Type B pancreatic cell (in vitro differentiated cells): Measurements from ENCODE around the gene KIR3DL2. TPM values are rescaled to one million over a fixed set of nuclear protein-coding genes. Genes with fewer than 3 reads are reported as not detected.
"Not testable (repeated sequence)": the region's sequence is repeated elsewhere in the genome, so short reads cannot be mapped to it uniquely, and the experiment has no call there.

ENCODE experiments used
- DNase-seq: peaks from one replicate; pipeline ENCODE4 v3.0.0; 2021; ENCODE audit warnings: mixed read lengths; ENCODE audit not compliant: unreplicated experiment; ENCODE audit errors: extremely low spot score
- H3K27ac Mint-ChIP-seq: 2 replicates; pipeline ENCODE4 v1.8.0; 2021; ENCODE audit warnings: mild to moderate bottlenecking, mixed read lengths
- H3K27me3 Mint-ChIP-seq: 2 replicates; pipeline ENCODE4 v1.8.0; 2021; ENCODE audit warnings: mixed read lengths
- H3K36me3 Mint-ChIP-seq: 2 replicates; pipeline ENCODE4 v1.8.0; 2021; ENCODE audit warnings: mixed read lengths
- H3K4me1 Mint-ChIP-seq: one replicate; pipeline ENCODE4 v1.8.0; 2021; ENCODE audit warnings: mixed read lengths; ENCODE audit not compliant: unreplicated experiment
- H3K4me3 Mint-ChIP-seq: 2 replicates; pipeline ENCODE4 v1.8.0; 2021; ENCODE audit warnings: mild to moderate bottlenecking, mixed read lengths
- H3K9me3 Mint-ChIP-seq: 2 replicates; pipeline ENCODE4 v1.8.0; 2021; ENCODE audit warnings: mixed read lengths
- CTCF ChIP-seq: fragments of 200-600 bp; sonication (generic); conservative IDR thresholded peaks from 2 replicates; pipeline ENCODE4 v1.5.0; 2021; ENCODE audit warnings: antibody characterized with exemption, mild to moderate bottlenecking
- long read RNA-seq: library from polyadenylated mRNA; unstranded; transcript quantifications from one replicate; pipeline ENCODE4 v2.0.0, GENCODE V29; 2020
- total RNA-seq: library from RNA; stranded (reverse); gene quantifications from 2 replicates; pipeline ENCODE4 v1.2.1, GENCODE V29; 2021; ENCODE audit warnings: low replicate concordance

KIR3DL2 gene
- total RNA-seq: not detected in 2 replicates
- long read RNA-seq: 0 reads

GRCh38 chr19:54850061-54850640 lies at the start of gene KIR3DL2:
Gene KIR3DL2 (plus strand): TSS chr19:54850443. CDS start chr19:54850476, 33 bp downstream.
- not testable (repeated sequence) for H3K4me1 Mint-ChIP-seq, DNase-seq, H3K27ac Mint-ChIP-seq, H3K4me3 Mint-ChIP-seq, H3K27me3 Mint-ChIP-seq, H3K36me3 Mint-ChIP-seq
- peaks cover 13% of the 10 kb centered on the region for H3K9me3 Mint-ChIP-seq

GRCh38 chr19:54803410-54803809 lies 46.8 kb upstream of the KIR3DL2 start, which contains the start of gene KIR2DL4:
Gene KIR2DL4 (plus strand): TSS chr19:54803610. CDS start chr19:54803652, 42 bp downstream.
- Mint-ChIP-seq H3K4me1 (no peaks in the 10 kb centered on the region), H3K27me3 (no peaks in the 10 kb centered on the region), H3K4me3 (no peak within 1 kb of the TSS), H3K27ac (no peak within 1 kb of the TSS), H3K36me3 (no peaks in the 10 kb centered on the region), H3K9me3 (no peaks in the 10 kb centered on the region)
- DNase-seq: no peak
- TF ChIP-seq CTCF: no peak

GRCh38 chr19:54804101-54804500 lies 46.1 kb upstream of the KIR3DL2 start:
- Mint-ChIP-seq H3K4me3 (no peak overlapping the region), H3K9me3 (no peaks in the 10 kb centered on the region), H3K27ac (no peak overlapping the region), H3K4me1 (no peaks in the 10 kb centered on the region), H3K36me3 (no peaks in the 10 kb centered on the region), H3K27me3 (no peaks in the 10 kb centered on the region)
- no peak for DNase-seq
- TF ChIP-seq CTCF: no peak

GRCh38 chr19:54804571-54804970 lies 45.7 kb upstream of the KIR3DL2 start:
- Mint-ChIP-seq H3K9me3 (peaks cover 3% of the 10 kb centered on the region), H3K36me3 (no peaks in the 10 kb centered on the region), H3K4me1 (no peaks in the 10 kb centered on the region), H3K27ac (no peak overlapping the region), H3K27me3 (no peaks in the 10 kb centered on the region), H3K4me3 (no peak overlapping the region)
- no peak for TF ChIP-seq CTCF
- DNase-seq: no peak

GRCh38 chr19:54805665-54806515 lies 44.4 kb upstream of the KIR3DL2 start:
- no peak for TF ChIP-seq CTCF
- no peaks in the 10 kb centered on the region for H3K4me1 Mint-ChIP-seq
- no peaks in the 10 kb centered on the region for H3K27me3 Mint-ChIP-seq
- peaks cover 12% of the 10 kb centered on the region for H3K9me3 Mint-ChIP-seq
- no peak overlapping the region for H3K4me3 Mint-ChIP-seq
- no peaks in the 10 kb centered on the region for H3K36me3 Mint-ChIP-seq
- H3K27ac Mint-ChIP-seq: no peak overlapping the region
- no peak for DNase-seq

- Mint-ChIP-seq H3K4me1 (no peaks in the 10 kb centered on the region), H3K27ac (no peak overlapping the region), H3K9me3 (peaks cover 13% of the 10 kb centered on the region), H3K36me3 (no peaks in the 10 kb centered on the region), H3K27me3 (no peaks in the 10 kb centered on the region), H3K4me3 (no peak overlapping the region)
- DNase-seq: no peak
- TF ChIP-seq CTCF: no peak
Observed at GRCh38 chr19:54806516-54806838, 43.8 kb upstream of the KIR3DL2 start.

GRCh38 chr19:54814571-54814970 lies 35.7 kb upstream of the KIR3DL2 start:
- not testable (repeated sequence) for H3K4me1 Mint-ChIP-seq, H3K27ac Mint-ChIP-seq, H3K36me3 Mint-ChIP-seq, DNase-seq, H3K27me3 Mint-ChIP-seq, H3K4me3 Mint-ChIP-seq
- H3K9me3 Mint-ChIP-seq: peaks cover 35% of the 10 kb centered on the region

GRCh38 chr19:54816251-54816650 lies 34.0 kb upstream of the KIR3DL2 start, which contains the start of gene KIR3DL1:
Gene KIR3DL1 (plus strand): TSS chr19:54816468.
- H3K27me3 Mint-ChIP-seq, H3K36me3 Mint-ChIP-seq, H3K4me1 Mint-ChIP-seq, DNase-seq, H3K27ac Mint-ChIP-seq, H3K4me3 Mint-ChIP-seq: not testable (repeated sequence)
- peaks cover 31% of the 10 kb centered on the region for H3K9me3 Mint-ChIP-seq
